HepG2 (cell line): ENCODE results near the gene ALDH16A1. TPM values are rescaled to one million over a fixed set of nuclear protein-coding genes. Genes with fewer than 3 reads are reported as not detected.

Source experiments
- CCDC6 ChIP-seq: sonication (generic); formaldehyde crosslinking; IDR thresholded peaks from 2 replicates; pipeline ENCODE4 v1.8.1; 2022; ENCODE audit warnings: mild to moderate bottlenecking, missing genetic modification reagents, moderate library complexity
- GABPA ChIP-seq, 2 experiments: IDR thresholded peaks; 2 replicates each; pipeline ENCODE4 v1.6.1; 2011 to 2016; ENCODE audit warnings: low read depth in 2 of 2, low read length in 1 of 2, missing biosample characterization in 1 of 2, missing genetic modification characterization in 1 of 2
- GATAD1 ChIP-seq: IDR thresholded peaks from 2 replicates; pipeline ENCODE4 v1.6.1; 2016; ENCODE audit warnings: missing genetic modification reagents, missing compliant biosample characterization
- GATAD2A ChIP-seq: IDR thresholded peaks from 2 replicates; pipeline ENCODE4 v1.6.1; 2016
- HES4 ChIP-seq: sonication (generic); formaldehyde crosslinking; IDR thresholded peaks from 2 replicates; pipeline ENCODE4 v1.9.0; 2021; ENCODE audit warnings: mild to moderate bottlenecking, missing genetic modification reagents, borderline replicate concordance
- HNRNPLL ChIP-seq: fragments of 200-400 bp; formaldehyde crosslinking; IDR thresholded peaks from 2 replicates; pipeline ENCODE4 v1.6.1; 2017; ENCODE audit warnings: mild to moderate bottlenecking, low read depth, low read length; ENCODE audit not compliant: poor library complexity, severe bottlenecking
- POLR2A ChIP-seq, 2 experiments: IDR thresholded peaks; 2 replicates each; pipeline ENCODE4 v1.6.1; 2011; ENCODE audit warnings: low read depth in 2 of 2, low read length in 2 of 2, mild to moderate bottlenecking in 1 of 2, moderate library complexity in 1 of 2; ENCODE audit not compliant: insufficient read depth in 1 of 2
- RELA ChIP-seq: sonication (generic); formaldehyde crosslinking; IDR thresholded peaks from 2 replicates; pipeline ENCODE4 v1.4.0; 2020; ENCODE audit warnings: missing genetic modification reagents
- SAFB2 ChIP-seq: sonication (generic); formaldehyde crosslinking; IDR thresholded peaks from 2 replicates; pipeline ENCODE4 v1.5.1; 2020; ENCODE audit warnings: missing genetic modification reagents, low read depth, mild to moderate bottlenecking, borderline replicate concordance
- THAP11 ChIP-seq: IDR thresholded peaks from 2 replicates; pipeline ENCODE4 v1.6.1; 2016; ENCODE audit warnings: missing biosample characterization, missing genetic modification reagents
- TOPORS ChIP-seq: sonication (generic); formaldehyde crosslinking; IDR thresholded peaks from 2 replicates; pipeline ENCODE4 v1.8.0; 2023; ENCODE audit warnings: mild to moderate bottlenecking, missing genetic modification reagents
- polyA plus RNA-seq, 8 experiments: library from polyadenylated mRNA; depleted of rRNA in 3 of 8; stranded (reverse) in 7 of 8; unstranded in 1 of 8; fragments of >200 nt; fragmentation: Illumina TruSeq in 4 of 8; extraction: Trizol in 4 of 8; gene quantifications; 2 replicates each; pipeline versions ENCODE4 v1.2.1 to v1.2.3, GENCODE V29; 2011 to 2016; ENCODE audit warnings: low read depth in 4 of 8, missing spikeins in 1 of 8, mixed read lengths in 1 of 8; ENCODE audit not compliant: insufficient read depth in 1 of 8
- total RNA-seq, 5 experiments: library from RNA; depleted of rRNA; stranded (reverse); fragments of >200 nt; fragmentation: Illumina TruSeq; extraction: Trizol; gene quantifications; 2 replicates each; pipeline ENCODE4 v1.2.3, GENCODE V29; 2016; ENCODE audit warnings: low read depth in 1 of 5
- TF ChIP-seq, protein P1 (sequence below): sonication (generic); formaldehyde crosslinking; IDR thresholded peaks from 2 replicates; pipeline ENCODE4 v1.4.0; 2020; ENCODE audit warnings: missing genetic modification reagents
- TF ChIP-seq, protein P2 (sequence below): sonication (generic); formaldehyde crosslinking; IDR thresholded peaks from 2 replicates; pipeline ENCODE4 v1.4.0; 2020; ENCODE audit warnings: missing genetic modification reagents
- TF ChIP-seq, protein P3 (sequence below): sonication (generic); formaldehyde crosslinking; IDR thresholded peaks from 2 replicates; pipeline ENCODE4 v1.5.0; 2020; ENCODE audit warnings: mild to moderate bottlenecking, missing genetic modification reagents
- TF ChIP-seq, protein P4 (sequence below): sonication (generic); formaldehyde crosslinking; conservative IDR thresholded peaks from 2 replicates; pipeline ENCODE4 v1.8.0; 2022; ENCODE audit warnings: low read depth, missing genetic modification reagents

Gene ALDH16A1
- total and polyA plus RNA-seq, 2 of the 13 experiments (the other 11 are each of a cell fraction or from before 2014, with no cell fraction given): 8.4 to 34.9 TPM

DNA sequence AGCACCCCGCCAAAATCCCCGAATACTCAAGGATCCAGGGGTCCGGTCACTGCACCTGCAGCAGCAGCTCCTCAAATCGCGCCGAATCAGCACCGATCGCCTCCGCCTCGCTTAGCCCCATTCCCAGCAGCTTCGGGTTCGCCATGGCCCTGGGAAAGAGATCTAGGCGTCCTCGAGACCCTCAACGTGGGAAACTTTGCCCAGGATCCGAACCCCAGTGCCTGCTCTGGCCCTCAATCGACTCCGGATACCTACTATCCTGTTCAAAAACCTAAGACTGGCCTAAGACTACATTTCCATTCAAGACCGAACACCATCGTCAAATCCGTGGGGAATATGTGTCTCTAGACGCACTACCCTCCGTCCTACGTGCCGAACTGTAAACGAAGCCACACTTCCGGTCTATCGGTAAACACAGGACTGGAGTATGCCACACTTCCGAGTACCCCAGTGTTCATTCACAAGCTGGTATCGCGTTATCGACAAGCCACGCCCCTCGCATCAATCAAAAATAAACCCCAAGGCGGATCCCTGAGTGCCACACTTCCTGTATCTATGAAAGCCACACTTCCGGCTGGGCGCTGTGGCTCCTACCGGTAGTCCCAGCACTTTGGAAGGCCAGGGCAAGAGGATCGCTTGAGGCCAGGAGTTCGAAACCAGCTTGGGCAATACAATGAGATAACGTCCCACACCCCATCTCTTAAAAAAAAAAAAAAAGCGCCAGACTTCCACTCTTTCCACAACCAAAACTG lies 1.4 kb upstream of the ALDH16A1 start, which contains the start of gene PIH1D1 (continued):
- TF ChIP-seq, protein P1, sequence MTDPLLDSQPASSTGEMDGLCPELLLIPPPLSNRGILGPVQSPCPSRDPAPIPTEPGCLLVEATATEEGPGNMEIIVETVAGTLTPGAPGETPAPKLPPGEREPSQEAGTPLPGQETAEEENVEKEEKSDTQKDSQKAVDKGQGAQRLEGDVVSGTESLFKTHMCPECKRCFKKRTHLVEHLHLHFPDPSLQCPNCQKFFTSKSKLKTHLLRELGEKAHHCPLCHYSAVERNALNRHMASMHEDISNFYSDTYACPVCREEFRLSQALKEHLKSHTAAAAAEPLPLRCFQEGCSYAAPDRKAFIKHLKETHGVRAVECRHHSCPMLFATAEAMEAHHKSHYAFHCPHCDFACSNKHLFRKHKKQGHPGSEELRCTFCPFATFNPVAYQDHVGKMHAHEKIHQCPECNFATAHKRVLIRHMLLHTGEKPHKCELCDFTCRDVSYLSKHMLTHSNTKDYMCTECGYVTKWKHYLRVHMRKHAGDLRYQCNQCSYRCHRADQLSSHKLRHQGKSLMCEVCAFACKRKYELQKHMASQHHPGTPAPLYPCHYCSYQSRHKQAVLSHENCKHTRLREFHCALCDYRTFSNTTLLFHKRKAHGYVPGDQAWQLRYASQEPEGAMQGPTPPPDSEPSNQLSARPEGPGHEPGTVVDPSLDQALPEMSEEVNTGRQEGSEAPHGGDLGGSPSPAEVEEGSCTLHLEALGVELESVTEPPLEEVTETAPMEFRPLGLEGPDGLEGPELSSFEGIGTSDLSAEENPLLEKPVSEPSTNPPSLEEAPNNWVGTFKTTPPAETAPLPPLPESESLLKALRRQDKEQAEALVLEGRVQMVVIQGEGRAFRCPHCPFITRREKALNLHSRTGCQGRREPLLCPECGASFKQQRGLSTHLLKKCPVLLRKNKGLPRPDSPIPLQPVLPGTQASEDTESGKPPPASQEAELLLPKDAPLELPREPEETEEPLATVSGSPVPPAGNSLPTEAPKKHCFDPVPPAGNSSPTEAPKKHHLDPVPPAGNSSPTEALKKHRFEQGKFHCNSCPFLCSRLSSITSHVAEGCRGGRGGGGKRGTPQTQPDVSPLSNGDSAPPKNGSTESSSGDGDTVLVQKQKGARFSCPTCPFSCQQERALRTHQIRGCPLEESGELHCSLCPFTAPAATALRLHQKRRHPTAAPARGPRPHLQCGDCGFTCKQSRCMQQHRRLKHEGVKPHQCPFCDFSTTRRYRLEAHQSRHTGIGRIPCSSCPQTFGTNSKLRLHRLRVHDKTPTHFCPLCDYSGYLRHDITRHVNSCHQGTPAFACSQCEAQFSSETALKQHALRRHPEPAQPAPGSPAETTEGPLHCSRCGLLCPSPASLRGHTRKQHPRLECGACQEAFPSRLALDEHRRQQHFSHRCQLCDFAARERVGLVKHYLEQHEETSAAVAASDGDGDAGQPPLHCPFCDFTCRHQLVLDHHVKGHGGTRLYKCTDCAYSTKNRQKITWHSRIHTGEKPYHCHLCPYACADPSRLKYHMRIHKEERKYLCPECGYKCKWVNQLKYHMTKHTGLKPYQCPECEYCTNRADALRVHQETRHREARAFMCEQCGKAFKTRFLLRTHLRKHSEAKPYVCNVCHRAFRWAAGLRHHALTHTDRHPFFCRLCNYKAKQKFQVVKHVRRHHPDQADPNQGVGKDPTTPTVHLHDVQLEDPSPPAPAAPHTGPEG (CRISPR knock-in tag): no peak
- TF ChIP-seq, protein P2, sequence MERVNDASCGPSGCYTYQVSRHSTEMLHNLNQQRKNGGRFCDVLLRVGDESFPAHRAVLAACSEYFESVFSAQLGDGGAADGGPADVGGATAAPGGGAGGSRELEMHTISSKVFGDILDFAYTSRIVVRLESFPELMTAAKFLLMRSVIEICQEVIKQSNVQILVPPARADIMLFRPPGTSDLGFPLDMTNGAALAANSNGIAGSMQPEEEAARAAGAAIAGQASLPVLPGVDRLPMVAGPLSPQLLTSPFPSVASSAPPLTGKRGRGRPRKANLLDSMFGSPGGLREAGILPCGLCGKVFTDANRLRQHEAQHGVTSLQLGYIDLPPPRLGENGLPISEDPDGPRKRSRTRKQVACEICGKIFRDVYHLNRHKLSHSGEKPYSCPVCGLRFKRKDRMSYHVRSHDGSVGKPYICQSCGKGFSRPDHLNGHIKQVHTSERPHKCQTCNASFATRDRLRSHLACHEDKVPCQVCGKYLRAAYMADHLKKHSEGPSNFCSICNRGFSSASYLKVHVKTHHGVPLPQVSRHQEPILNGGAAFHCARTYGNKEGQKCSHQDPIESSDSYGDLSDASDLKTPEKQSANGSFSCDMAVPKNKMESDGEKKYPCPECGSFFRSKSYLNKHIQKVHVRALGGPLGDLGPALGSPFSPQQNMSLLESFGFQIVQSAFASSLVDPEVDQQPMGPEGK (CRISPR knock-in tag): 0 out of 2 replicates have a peak, but pooled peaks have one; percentile 3
- TF ChIP-seq GATAD2A (CRISPR knock-in tag) (0 out of 2 replicates have a peak, but pooled peaks have one; percentile 31), RELA (CRISPR knock-in tag) (no peak), SAFB2 (peak; percentile 50; the same call in 1 of the 2 replicates), GATAD1 (CRISPR knock-in tag) (peak; percentile 90), GABPA (IDR thresholded peaks at IDR 0.05; ENCODE audit: low read depth, low read length) (peak; percentile 86), GABPA (CRISPR knock-in tag; IDR thresholded peaks at IDR 0.05; ENCODE audit: low read depth) (peak; percentile 98), THAP11 (CRISPR knock-in tag) (peak; percentile 94), CCDC6 (0 out of 2 replicates have a peak, but pooled peaks have one; percentile 64), POLR2A (IDR thresholded peaks at IDR 0.05; ENCODE audit: insufficient read depth in 1 of 2, low read depth in 2 of 2, low read length in 2 of 2) (peak; percentile 83 to 93), HNRNPLL (no peak), HES4 (CRISPR knock-in tag) (peak; percentile 66; the same call in 1 of the 2 replicates), TOPORS (CRISPR knock-in tag) (no peak)
- TF ChIP-seq, protein P3, sequence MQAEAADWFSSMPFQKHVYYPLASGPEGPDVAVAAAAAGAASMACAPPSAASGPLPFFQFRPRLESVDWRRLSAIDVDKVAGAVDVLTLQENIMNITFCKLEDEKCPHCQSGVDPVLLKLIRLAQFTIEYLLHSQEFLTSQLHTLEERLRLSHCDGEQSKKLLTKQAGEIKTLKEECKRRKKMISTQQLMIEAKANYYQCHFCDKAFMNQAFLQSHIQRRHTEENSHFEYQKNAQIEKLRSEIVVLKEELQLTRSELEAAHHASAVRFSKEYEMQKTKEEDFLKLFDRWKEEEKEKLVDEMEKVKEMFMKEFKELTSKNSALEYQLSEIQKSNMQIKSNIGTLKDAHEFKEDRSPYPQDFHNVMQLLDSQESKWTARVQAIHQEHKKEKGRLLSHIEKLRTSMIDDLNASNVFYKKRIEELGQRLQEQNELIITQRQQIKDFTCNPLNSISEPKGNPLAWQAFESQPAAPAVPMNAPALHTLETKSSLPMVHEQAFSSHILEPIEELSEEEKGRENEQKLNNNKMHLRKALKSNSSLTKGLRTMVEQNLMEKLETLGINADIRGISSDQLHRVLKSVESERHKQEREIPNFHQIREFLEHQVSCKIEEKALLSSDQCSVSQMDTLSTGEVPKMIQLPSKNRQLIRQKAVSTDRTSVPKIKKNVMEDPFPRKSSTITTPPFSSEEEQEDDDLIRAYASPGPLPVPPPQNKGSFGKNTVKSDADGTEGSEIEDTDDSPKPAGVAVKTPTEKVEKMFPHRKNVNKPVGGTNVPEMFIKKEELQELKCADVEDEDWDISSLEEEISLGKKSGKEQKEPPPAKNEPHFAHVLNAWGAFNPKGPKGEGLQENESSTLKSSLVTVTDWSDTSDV (CRISPR knock-in tag): no peak
- TF ChIP-seq, protein P4, sequence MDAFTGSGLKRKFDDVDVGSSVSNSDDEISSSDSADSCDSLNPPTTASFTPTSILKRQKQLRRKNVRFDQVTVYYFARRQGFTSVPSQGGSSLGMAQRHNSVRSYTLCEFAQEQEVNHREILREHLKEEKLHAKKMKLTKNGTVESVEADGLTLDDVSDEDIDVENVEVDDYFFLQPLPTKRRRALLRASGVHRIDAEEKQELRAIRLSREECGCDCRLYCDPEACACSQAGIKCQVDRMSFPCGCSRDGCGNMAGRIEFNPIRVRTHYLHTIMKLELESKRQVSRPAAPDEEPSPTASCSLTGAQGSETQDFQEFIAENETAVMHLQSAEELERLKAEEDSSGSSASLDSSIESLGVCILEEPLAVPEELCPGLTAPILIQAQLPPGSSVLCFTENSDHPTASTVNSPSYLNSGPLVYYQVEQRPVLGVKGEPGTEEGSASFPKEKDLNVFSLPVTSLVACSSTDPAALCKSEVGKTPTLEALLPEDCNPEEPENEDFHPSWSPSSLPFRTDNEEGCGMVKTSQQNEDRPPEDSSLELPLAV (CRISPR knock-in tag): no peak
